ENCODE measurements around the gene OR4K15. TPM values are rescaled to one million over a fixed set of nuclear protein-coding genes. Genes with fewer than 3 reads are reported as not detected.
"Not testable (repeated sequence)": the region's sequence is repeated elsewhere in the genome, so short reads cannot be mapped to it uniquely, and the experiment has no call there.

OR4K15 gene, protein sequence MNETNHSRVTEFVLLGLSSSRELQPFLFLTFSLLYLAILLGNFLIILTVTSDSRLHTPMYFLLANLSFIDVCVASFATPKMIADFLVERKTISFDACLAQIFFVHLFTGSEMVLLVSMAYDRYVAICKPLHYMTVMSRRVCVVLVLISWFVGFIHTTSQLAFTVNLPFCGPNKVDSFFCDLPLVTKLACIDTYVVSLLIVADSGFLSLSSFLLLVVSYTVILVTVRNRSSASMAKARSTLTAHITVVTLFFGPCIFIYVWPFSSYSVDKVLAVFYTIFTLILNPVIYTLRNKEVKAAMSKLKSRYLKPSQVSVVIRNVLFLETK
- not detected for total RNA-seq (ENCODE audit: unreplicated experiment)
- long read RNA-seq: 0 reads

DNA sequence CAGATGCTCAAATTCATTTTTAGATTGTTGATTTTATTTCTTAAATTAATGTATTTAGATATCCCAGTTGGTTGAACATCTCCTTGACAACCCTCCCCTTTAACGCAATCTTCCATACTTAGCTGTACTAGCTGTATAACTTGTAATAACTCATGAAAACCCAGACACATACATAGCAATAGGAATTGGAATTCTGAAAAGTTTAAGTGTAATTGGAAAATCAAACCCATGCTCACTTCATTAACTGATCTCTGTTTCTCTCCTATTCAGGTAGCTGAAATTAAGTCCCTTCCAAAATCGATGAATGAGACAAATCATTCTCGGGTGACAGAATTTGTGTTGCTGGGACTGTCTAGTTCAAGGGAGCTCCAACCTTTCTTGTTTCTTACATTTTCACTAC, at the start of gene OR4K15:
Gene OR4K15, plus strand, starts transcription at position 301 of the 400 bp plus-strand sequence. Its CDS starts 0 bp downstream, at position 301.
- DNase-seq: no peak
- TF ChIP-seq, protein P1, sequence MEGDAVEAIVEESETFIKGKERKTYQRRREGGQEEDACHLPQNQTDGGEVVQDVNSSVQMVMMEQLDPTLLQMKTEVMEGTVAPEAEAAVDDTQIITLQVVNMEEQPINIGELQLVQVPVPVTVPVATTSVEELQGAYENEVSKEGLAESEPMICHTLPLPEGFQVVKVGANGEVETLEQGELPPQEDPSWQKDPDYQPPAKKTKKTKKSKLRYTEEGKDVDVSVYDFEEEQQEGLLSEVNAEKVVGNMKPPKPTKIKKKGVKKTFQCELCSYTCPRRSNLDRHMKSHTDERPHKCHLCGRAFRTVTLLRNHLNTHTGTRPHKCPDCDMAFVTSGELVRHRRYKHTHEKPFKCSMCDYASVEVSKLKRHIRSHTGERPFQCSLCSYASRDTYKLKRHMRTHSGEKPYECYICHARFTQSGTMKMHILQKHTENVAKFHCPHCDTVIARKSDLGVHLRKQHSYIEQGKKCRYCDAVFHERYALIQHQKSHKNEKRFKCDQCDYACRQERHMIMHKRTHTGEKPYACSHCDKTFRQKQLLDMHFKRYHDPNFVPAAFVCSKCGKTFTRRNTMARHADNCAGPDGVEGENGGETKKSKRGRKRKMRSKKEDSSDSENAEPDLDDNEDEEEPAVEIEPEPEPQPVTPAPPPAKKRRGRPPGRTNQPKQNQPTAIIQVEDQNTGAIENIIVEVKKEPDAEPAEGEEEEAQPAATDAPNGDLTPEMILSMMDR (IDR thresholded peaks at IDR 0.05; ENCODE audit: partially characterized antibody, unreplicated experiment): no peak
- Mint-ChIP-seq H3K27me3 (ENCODE audit: unreplicated experiment) (no peaks in the 10 kb centered on the region), H3K4me3 (ENCODE audit: unreplicated experiment) (no peak within 1 kb of the TSS), H3K36me3 (ENCODE audit: unreplicated experiment) (no peaks in the 10 kb centered on the region), H3K9me3 (ENCODE audit: unreplicated experiment) (peaks cover 13% of the 10 kb centered on the region), H3K27ac (ENCODE audit: unreplicated experiment) (no peak within 1 kb of the TSS), H3K4me1 (ENCODE audit: low read depth, unreplicated experiment) (no peaks in the 10 kb centered on the region)

DNA sequence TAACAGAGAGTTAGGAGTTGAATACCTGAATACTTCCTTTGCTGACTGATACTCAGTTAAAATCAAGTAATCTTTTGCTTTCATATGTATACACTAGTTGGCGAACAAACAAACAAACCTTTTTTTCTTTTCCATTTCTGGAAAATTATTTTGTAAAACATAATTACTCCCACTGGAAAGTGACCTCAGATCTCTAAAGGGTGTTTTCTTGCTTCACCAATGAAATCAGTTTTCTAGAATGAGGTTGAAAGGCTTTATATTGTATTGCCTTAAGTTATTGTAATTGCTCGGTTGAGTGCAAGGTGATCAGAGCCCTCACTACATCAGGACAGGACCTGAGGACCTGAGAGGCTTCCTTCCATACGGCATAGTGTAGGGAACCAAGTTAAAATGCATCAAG, 44.8 kb upstream of the OR4K15 start, which contains the start of gene OR4K1:
Gene OR4K1, plus strand, starts transcription at position 301 of the 400 bp plus-strand sequence. CDS start 4,750 bp downstream, outside the sequence.
- no peaks in the 10 kb centered on the region for H3K4me1 Mint-ChIP-seq (ENCODE audit: low read depth, unreplicated experiment)
- TF ChIP-seq, protein P1 (IDR thresholded peaks at IDR 0.05; ENCODE audit: partially characterized antibody, unreplicated experiment): no peak
- H3K4me3 Mint-ChIP-seq (ENCODE audit: unreplicated experiment): no peak within 1 kb of the TSS
- peaks cover 14% of the 10 kb centered on the region for H3K9me3 Mint-ChIP-seq (ENCODE audit: unreplicated experiment)
- H3K27me3 Mint-ChIP-seq (ENCODE audit: unreplicated experiment): no peaks in the 10 kb centered on the region
- H3K27ac Mint-ChIP-seq (ENCODE audit: unreplicated experiment): no peak within 1 kb of the TSS
- no peak for DNase-seq
- H3K36me3 Mint-ChIP-seq (ENCODE audit: unreplicated experiment): no peaks in the 10 kb centered on the region

DNA sequence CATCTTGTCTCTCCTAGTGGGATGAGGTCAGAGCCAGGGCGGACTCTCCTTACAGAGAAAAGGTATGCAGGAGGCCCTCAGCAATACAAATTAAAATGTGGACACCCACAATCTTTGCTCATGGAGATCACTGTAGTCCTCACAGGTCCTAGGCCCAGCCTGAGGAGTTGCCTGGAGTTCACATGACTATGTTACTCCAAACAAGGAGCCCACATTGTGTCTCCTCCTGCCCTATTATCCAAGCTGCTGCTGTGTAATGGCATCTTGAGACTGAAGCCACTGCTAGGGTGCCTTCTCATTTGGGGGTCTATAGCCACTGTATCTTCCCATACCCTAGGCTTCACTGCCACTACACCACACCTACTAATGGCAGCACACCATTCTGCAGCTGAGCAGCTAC, 33.7 kb upstream of the OR4K15 start:
- Mint-ChIP-seq H3K4me3 (ENCODE audit: unreplicated experiment) (no peak overlapping the region), H3K27ac (ENCODE audit: unreplicated experiment) (no peak overlapping the region), H3K36me3 (ENCODE audit: unreplicated experiment) (no peaks in the 10 kb centered on the region), H3K27me3 (ENCODE audit: unreplicated experiment) (peaks cover 3% of the 10 kb centered on the region), H3K9me3 (ENCODE audit: unreplicated experiment) (peaks cover 12% of the 10 kb centered on the region), H3K4me1 (ENCODE audit: low read depth, unreplicated experiment) (no peaks in the 10 kb centered on the region)
- DNase-seq: no peak
- TF ChIP-seq, protein P1 (IDR thresholded peaks at IDR 0.05; ENCODE audit: partially characterized antibody, unreplicated experiment): no peak

DNA sequence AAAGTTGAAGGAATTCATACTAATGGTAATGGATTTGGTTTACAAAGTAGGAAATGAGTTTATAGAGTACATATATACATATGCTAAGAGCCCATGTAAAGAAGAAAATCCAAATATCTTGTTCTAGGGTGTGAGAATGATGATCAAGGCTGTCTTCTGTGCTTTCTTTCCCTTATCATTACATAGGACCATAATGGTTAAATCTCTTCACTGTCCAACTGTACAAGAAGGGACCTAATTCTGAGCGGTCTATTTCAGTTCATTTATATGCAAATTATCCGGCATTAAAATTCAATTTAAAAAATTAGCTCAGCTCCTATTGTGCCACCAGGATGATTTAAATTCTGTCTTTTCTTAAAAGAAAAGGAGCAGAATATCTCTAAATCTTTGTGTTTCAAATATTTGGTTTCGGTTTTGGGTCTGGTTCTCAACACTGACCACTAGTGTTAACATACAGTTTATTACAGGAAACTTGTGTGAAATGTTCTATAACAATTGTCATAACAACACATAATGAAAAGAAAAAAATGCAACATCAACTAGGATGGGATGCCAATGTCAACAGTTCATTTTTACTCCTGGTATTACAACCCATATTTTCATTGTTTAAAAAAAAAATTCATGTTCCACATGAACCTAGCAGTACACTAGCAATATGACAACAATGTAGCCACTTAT, 27.8 kb upstream of the OR4K15 start:
- DNase-seq: no peak
- H3K9me3 Mint-ChIP-seq (ENCODE audit: unreplicated experiment): peaks cover 6% of the 10 kb centered on the region
- H3K4me1 Mint-ChIP-seq (ENCODE audit: low read depth, unreplicated experiment): no peaks in the 10 kb centered on the region
- TF ChIP-seq, protein P1 (IDR thresholded peaks at IDR 0.05; ENCODE audit: partially characterized antibody, unreplicated experiment): no peak
- H3K27me3 Mint-ChIP-seq (ENCODE audit: unreplicated experiment): no peaks in the 10 kb centered on the region
- no peak overlapping the region for H3K27ac Mint-ChIP-seq (ENCODE audit: unreplicated experiment)
- no peaks in the 10 kb centered on the region for H3K36me3 Mint-ChIP-seq (ENCODE audit: unreplicated experiment)
- H3K4me3 Mint-ChIP-seq (ENCODE audit: unreplicated experiment): no peak overlapping the region

DNA sequence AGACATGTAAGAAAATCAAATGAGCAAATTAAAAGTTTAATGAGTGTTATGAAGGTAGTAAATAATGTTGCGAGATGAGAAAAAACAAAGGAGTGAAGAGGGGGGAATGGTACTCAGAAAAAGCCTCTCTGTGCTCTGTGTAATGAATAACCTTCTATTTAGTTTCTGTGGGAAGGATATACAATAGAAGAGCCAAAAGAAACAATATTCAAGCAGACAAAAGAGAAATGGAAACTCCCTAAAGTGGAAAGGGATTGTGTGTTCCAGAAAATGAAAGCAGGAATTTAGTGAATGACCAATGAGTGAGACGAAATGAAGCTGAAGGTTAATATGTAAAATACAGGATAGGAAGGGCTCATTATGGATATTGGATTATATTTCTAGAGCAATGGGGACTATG, 26.2 kb upstream of the OR4K15 start:
- no peaks in the 10 kb centered on the region for H3K27me3 Mint-ChIP-seq (ENCODE audit: unreplicated experiment)
- H3K27ac Mint-ChIP-seq (ENCODE audit: unreplicated experiment): no peak overlapping the region
- no peaks in the 10 kb centered on the region for H3K36me3 Mint-ChIP-seq (ENCODE audit: unreplicated experiment)
- H3K9me3 Mint-ChIP-seq (ENCODE audit: unreplicated experiment): peaks cover 7% of the 10 kb centered on the region
- H3K4me3 Mint-ChIP-seq (ENCODE audit: unreplicated experiment): no peak overlapping the region
- no peaks in the 10 kb centered on the region for H3K4me1 Mint-ChIP-seq (ENCODE audit: low read depth, unreplicated experiment)
- DNase-seq: no peak
- TF ChIP-seq, protein P1 (IDR thresholded peaks at IDR 0.05; ENCODE audit: partially characterized antibody, unreplicated experiment): no peak

DNA sequence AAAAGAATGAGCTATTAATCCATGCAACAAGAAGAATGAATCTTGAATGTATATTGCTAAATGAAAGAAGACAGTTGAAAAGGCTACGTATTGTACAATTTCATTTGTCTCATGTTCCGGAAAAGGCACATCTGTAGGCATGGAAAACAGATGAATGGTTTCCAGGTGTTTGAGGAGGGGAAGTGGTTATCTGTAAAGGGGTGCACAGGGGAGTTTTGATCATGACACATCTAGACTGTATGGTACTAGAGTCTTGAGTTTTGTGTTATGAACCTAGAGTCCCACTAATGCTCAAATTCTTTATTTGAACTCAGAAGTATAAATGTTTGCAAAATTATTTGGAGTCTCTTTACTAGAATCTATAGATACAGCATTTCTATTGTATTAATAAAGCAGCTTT, 5.7 kb upstream of the OR4K15 start:
- H3K9me3 Mint-ChIP-seq (ENCODE audit: unreplicated experiment); H3K4me1 Mint-ChIP-seq (ENCODE audit: low read depth, unreplicated experiment); DNase-seq; H3K27me3 Mint-ChIP-seq (ENCODE audit: unreplicated experiment); H3K4me3 Mint-ChIP-seq (ENCODE audit: unreplicated experiment); H3K36me3 Mint-ChIP-seq (ENCODE audit: unreplicated experiment); H3K27ac Mint-ChIP-seq (ENCODE audit: unreplicated experiment): not testable (repeated sequence)
